Aortic smooth muscle cell (primary cell): ENCODE measurements around the gene WFDC9. TPM values are rescaled to one million over a fixed set of nuclear protein-coding genes. Genes with fewer than 3 reads are reported as not detected.

Source experiments
- total RNA-seq: library from RNA; depleted of rRNA; stranded (reverse); fragments of >200 nt; gene quantifications from 2 replicates; pipeline ENCODE4 v1.2.3, GENCODE V29; 2014

Gene WFDC9
- total RNA-seq, result not detected in 2 replicates

GRCh38 chr20:45631184-45631583 is at the start of gene WFDC9:
Gene WFDC9, minus strand, starts transcription at chr20:45631284. Its CDS starts 21,103 bp downstream, at chr20:45610181.

DNA sequence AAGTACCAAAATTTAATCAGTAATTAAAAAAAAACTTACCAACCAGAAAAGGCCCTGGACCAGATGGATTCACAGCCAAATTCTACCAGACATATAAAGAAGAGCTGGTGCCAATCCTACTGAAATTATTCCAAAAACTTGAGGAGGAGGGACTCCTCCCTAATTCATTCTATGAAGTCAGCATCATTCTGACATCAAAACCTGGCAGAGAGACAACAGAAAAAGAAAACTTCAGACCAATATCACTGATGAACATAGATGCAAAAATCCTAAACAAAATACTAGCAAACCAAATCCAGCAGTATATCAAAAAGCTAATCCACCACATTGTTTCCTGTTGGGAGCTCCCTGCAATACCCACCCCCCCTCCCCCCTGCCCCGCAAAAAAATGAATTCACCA is 39.1 kb upstream of the WFDC9 start, which contains the start of gene WFDC11:
WFDC11 (minus strand) TSS at position 101 of the 400 bp plus-strand sequence. CDS start 19,639 bp downstream, outside the sequence.

GRCh38 chr20:45629496-45630100 is 1.5 kb downstream of the WFDC9 start, which contains the start of gene WFDC10A:
Gene WFDC10A, plus strand, starts transcription at chr20:45629739. Its CDS starts 75 bp downstream, at chr20:45629814.

DNA sequence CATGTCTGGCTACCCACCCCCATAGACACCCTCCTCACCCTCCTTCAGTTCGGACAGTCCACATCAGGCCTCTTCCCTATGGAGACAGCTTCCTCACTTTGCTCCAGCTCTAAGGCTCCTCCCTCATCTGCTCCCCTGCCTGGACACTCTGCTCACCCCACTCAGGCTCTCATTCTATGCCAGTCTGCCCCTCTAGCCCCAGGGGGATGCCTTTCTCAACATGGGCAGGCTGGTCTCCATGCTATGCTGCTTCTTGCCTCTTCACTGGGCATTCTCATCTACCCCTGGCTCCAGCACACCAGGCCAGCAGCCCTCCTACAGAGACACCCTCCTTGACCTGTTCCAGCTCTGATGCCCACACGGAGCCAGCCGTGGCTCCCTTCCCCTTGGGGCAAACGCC is 51.9 kb downstream of the WFDC9 start, which contains the start of gene WFDC8:
WFDC8 (minus strand) TSS at position 101 of the 400 bp plus-strand sequence; CDS start at position 64, 37 bp downstream.

Other genes with a start within 250 kb of the WFDC9 start
- 7.1 and 11.3 TPM in 2 replicates for gene DBNDD2, start 223.0 kb downstream of the WFDC9 start, total RNA-seq
- gene PIGT, start 215.1 kb downstream of the WFDC9 start, total RNA-seq, result 30.1 and 37.3 TPM in 2 replicates
- gene WFDC2, start 161.5 kb downstream of the WFDC9 start, total RNA-seq, result not detected in 2 replicates
- gene SPINT3, start 115.7 kb downstream of the WFDC9 start, total RNA-seq, result not detected in 2 replicates
- not detected in 2 replicates for gene WFDC6, start 91.8 kb downstream of the WFDC9 start, total RNA-seq
- gene EPPIN, start 83.9 kb downstream of the WFDC9 start, total RNA-seq, result not detected in 2 replicates
- not detected in 2 replicates for gene WFDC8, start 52.0 kb downstream of the WFDC9 start, total RNA-seq
- gene WFDC10A, start 1.5 kb downstream of the WFDC9 start, total RNA-seq, result not detected in 2 replicates
- not detected in 2 replicates for gene WFDC11, start 39.0 kb upstream of the WFDC9 start, total RNA-seq
- not detected in 2 replicates for gene WFDC13, start 70.8 kb upstream of the WFDC9 start, total RNA-seq
- gene WFDC10B, start 73.7 kb upstream of the WFDC9 start, total RNA-seq, result not detected in 2 replicates
- gene SPINT4, start 91.1 kb upstream of the WFDC9 start, total RNA-seq, result not detected in 2 replicates
- 0.26 TPM in 1 of 2 replicates, not detected in the other for gene WFDC3, start 160.6 kb upstream of the WFDC9 start, total RNA-seq
- 12.0 and 14.6 TPM in 2 replicates for gene DNTTIP1, start 160.7 kb upstream of the WFDC9 start, total RNA-seq
- 11.4 and 22.2 TPM in 2 replicates for gene UBE2C, start 181.4 kb upstream of the WFDC9 start, total RNA-seq
- gene TNNC2, start 196.0 kb upstream of the WFDC9 start, total RNA-seq, result 1.4 and 1.5 TPM in 2 replicates
- 55.2 and 65.2 TPM in 2 replicates for gene SNX21, start 202.5 kb upstream of the WFDC9 start, total RNA-seq
- 29.2 and 32.9 TPM in 2 replicates for gene ACOT8, start 226.1 kb upstream of the WFDC9 start, total RNA-seq
- gene ZSWIM3, start 226.3 kb upstream of the WFDC9 start, total RNA-seq, result 5.2 and 5.5 TPM in 2 replicates
- gene ZSWIM1, start 249.9 kb upstream of the WFDC9 start, total RNA-seq, result 3.0 TPM in 2 replicates